SIG-M5 (cell line): Measurements from ENCODE around the gene MRAP2.

Source experiments
- DNase-seq: peaks from one replicate; lab custom pipeline; 2025; lab: John Stamatoyannopoulos, UW

The MRAP2 gene, protein sequence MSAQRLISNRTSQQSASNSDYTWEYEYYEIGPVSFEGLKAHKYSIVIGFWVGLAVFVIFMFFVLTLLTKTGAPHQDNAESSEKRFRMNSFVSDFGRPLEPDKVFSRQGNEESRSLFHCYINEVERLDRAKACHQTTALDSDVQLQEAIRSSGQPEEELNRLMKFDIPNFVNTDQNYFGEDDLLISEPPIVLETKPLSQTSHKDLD

DNA sequence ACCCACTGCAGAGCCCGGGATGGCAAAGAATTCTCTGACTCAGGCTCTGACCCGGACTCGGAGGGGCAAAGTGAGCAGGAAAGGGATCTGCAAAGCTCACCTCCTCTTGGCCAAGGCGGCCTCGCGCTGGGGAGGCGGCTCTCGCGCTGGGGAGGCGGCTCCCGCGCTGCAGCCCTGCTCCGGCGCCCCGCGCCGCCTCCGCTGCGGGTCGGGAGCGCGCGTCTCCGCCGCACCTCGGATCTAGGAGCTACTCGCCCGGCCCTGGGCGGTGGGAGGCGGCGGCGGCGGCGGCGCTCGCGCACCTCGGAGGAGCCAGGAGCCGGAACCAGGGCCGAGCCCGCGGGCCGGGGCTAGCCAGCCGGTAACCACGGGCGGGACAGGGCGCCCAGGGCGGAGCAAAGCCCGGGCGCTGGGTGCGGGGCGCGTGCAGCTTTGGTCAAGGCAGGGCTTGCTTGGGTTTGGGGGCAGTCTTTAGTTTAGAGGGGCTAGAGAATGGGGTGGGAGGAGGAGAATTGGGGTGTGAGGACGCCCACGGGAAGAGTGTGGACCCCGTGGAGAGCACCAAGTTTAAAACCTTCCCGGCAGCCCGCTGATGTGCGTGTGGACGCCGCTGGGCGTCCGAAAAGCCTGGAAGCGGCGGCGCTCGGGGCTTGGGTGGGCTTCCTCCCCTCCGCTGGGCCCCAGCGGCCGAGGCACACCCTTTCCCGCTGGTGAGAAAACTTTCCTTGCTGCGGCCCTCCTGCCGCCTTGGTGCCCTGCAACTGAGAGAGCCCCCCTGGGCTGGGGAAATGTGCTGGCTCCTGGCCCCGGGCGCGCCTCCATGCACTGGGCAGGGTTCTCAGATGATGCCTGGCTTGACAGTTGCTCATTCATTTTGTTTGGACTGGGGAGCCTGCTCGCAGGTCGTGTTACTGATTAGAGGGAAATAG lies at the start of gene MRAP2:
Gene MRAP2, plus strand, starts transcription at position 250 of the 929 bp plus-strand sequence. CDS start 21,547 bp downstream, outside the sequence.
- no peak for DNase-seq

DNA sequence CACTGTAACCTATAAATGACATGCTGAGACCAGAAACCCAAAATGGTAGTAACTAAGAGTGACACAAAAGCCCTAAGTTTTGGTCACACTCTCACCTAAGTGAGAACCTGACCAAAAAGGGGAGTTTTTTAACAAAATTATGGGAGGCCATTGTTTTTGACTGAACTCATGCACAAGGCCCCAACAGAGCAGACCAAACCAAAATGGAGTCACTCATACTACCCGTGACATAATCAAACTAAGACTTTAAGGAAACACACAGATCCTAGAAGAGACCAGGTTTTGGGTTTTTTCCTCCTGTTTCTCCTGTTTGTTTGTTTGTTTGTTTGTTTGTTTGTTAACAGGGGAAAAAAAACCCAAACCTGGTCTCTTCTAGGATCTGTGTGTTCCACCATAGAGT lies 49.2 kb upstream of the MRAP2 start:
- no peak for DNase-seq

DNA sequence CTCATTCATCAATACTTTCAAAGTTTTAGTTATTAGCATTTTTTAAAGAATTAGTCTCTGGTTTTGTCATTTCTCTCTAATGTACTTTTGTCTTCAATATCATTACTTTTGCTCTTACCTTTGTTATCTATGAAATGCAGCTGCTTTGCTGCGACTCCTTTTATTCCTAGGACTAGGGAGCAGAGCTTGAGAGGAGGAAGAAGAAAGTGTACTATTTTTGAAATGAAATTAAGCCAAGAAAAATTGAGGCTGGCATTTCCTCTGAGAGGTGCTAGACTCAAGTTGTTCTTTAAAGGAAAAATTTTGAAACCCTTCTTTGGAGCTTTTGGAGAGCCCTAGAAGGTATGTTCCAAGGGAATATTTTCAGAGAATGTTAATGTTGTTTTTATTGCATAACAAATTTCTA lies 48.3 kb upstream of the MRAP2 start:
- no peak for DNase-seq

DNA sequence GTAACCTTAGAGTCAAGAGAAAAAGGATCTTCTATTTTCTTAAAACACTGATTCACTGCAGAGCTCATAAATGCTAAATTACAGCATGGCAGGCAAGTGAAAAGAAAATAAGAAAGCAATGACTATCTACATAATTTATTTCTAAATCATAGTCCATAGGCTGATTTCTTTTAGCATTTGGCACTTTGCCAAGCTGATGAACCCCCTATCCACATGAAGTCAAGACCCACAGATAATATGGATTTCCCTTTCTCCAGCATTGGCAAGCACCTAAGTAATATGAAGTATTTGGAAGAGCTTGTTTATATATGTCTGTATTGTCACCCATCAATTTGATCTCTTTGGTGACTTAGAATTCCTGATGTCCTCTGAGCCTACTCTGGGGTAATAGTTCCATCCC lies 47.9 kb upstream of the MRAP2 start:
- DNase-seq, result no peak

DNA sequence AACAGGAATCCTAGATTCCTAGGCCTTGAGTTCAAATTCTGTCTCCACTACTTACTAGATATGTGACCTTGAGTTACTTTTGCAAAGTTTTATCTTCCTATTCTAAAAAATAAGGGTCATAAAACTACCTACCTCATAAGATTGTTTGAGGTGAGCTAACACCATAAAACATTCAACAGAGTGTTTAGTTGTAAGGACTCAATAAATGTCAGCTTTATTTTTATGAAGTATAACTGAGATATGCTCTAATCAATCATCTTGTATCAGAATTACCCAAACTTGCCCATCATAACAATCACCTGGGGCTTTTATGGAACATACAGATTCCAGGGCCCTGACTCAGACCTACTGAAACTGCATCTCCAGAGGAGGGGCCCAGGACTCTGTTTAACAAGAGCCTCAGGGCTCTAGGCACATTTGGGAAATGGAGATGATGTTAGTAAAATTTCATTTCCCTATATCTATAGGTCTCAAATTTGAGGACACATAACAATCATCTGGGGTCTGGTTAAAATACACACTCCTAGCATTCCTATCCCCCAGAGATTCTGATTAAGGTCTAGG lies 35.5 kb upstream of the MRAP2 start:
- no peak for DNase-seq

DNA sequence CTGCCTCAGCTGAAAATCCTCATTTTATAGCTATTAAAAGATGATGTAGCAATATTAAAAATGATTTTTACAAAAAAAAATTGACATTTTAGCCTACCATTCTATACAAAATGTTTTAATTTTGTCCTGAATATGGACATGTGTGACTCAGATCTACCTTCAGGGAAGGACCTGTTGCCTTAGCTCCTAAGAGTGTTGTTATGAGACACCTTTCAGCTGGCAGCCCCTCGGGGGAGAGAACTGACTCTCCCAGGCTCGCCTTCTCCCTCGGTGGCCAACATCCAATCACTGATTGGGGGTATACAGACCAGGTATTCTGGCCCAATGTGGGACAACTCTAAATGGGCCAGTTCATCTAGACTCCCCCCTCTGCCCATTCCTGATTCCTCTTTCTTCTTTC lies 32.5 kb upstream of the MRAP2 start:
- no peak for DNase-seq

DNA sequence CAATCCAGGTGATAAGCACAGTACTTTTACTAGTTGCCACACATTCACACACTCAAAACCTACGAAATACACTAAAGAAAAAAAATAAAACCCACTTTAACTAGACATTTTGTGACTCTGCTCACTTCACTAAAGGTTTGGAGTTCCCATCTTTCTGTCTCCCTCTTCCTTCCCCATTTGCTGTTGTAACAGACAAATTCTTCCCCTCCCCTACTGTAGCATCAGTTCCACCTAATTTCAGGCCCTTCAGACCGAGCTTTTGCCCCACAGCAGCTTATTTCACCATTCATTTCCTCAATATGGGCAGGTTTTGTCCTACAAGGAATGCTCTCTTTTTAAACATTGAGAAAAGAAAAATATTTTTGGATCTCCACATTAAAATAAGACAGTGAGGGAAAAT lies 31.3 kb upstream of the MRAP2 start:
- no peak for DNase-seq

DNA sequence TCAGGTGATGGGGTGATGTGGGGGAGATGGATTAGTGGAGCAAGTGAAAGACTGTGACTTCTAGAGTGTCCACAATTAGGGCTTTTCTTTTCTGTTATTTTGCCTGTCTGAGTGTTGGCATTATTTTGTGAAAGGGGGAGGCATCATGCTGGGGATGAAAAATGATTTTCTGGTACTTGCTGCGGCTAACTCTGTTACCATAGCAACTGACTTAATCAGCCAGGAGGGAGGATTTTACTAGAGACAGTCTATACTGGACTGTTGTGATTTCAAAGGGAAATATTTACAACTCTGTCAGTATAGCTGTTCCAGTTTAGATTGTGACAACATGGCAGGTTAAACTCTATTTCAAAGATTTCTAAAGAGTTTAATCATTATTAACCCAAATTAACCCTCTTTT lies 30.4 kb upstream of the MRAP2 start:
- DNase-seq, result no peak

DNA sequence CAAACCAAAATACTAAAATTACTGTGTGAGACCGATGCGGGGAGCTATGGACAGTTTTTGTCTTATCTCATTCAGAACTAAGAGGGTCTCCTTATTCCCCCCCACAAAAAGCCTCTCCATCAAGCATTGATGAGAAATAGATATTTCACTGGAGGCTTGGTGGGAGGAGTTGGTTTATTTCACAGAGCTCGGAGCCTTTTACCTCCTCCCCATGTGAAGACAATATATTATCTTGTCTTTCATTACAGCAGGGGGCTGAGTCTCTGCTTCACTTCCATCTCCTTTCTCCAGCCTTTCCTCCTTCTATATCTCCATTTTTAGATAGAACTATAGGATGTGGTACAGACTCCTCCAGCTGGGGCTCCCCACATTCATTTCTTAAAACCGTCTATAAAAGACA lies 29.9 kb upstream of the MRAP2 start:
- no peak for DNase-seq

DNA sequence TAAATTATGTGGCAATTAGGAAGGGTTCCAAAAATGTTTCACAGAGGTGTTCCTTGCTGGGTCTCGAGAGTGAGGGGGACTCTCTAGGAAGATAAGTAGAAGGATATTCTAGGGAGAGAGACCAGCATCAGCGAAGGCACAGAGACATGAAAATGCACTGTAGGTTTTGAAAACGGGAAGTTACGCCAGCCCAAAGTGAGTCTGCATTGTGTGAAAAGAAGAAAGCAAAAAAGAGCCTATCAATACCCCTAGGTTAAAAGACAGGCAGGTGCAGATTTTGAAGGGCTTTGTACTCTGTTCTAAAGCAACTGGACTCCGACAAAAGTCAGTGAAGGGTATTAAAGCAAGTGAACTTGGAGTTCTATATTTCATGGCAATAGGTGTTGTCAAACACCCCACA lies 25.7 kb upstream of the MRAP2 start:
- DNase-seq, result no peak

DNA sequence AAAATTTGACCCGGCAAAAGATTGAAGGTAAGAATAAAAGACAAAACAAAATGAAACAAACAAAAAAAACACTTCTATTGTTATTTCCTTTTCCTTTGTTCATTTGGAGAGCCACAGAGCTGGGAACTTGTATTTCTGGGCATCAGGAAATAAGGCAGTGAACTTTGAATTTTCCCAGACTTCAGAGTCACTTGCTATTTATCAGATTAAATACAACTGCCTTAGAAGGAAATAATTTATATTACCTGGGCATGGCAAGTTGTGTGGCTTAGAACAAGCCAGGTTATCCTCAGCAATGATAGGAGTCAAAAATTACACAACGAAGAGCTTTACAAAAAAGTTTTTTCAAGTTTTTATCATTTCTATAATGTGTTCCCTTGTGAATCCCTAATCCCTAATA lies 20.2 kb upstream of the MRAP2 start:
- no peak for DNase-seq

DNA sequence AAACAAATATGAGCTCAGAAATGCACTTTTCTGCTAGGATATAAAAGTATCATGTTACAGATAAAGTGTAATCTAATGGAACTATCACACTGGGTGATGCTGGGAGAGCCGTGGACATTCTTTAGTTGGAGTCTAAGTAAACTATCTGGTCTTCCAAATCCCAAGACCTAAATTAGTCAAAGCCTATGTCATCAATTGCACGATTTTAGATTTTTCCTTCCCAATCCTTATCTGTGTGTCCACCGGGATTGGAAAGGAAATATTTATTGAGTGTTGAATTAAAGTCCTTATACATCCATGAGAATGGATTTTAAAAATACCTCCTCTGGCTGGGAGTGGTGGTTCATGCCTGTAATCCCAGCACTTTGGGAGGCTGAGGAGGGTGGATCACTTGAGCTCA lies 19.6 kb upstream of the MRAP2 start:
- DNase-seq, result no peak

DNA sequence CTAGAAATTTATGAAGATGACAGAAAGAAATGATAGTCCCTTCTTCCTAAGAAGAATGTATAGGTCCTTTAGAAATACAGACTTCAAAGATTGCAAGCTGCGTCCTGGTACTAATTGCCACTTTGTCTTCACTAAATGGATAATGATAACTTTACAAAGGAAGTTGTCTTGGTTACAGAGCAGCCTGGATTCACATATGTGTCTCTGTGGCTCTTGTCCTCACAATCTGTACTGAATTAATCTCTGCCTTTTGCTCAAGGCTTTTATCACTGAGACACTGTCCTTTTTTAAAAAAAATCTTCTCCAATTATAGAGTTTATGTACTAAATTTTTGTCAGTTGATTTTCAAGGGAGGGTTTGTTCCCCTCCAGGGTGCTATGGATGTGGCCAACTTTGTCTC lies 17.5 kb upstream of the MRAP2 start:
- no peak for DNase-seq

DNA sequence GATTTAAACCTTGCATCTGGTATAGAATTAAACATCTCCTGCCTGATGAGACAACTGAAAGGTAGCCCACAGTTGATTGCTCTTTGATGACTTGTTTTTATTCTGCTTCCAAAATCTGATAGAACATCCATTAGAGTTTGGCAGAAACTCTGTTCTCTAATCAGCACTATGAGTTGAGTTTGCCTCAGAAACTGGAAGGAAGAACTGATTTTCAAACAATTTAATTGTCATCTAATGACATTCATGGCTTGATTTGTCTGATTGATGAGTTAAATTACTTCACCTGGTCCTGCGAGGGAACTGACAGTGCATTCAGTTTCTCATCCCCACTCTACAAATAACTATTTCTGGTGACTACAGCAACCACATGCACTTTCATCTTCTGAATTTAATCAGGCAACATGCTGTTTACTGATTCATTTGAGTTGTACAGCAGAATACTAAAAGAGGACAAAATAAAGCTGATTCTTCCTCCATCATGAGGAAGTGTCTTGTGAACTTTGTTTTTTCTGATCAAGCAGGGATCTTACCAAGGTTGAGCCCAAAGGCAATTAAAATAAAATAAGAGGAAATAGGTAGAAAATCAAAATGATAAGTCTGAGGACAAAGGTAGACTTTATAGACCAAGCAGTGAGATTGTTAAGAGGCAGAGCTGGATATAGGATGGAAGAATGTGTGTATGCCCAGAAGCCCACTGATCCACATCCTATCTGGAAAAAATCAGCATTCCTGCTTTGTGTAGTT lies 15.7 kb upstream of the MRAP2 start:
- no peak for DNase-seq

DNA sequence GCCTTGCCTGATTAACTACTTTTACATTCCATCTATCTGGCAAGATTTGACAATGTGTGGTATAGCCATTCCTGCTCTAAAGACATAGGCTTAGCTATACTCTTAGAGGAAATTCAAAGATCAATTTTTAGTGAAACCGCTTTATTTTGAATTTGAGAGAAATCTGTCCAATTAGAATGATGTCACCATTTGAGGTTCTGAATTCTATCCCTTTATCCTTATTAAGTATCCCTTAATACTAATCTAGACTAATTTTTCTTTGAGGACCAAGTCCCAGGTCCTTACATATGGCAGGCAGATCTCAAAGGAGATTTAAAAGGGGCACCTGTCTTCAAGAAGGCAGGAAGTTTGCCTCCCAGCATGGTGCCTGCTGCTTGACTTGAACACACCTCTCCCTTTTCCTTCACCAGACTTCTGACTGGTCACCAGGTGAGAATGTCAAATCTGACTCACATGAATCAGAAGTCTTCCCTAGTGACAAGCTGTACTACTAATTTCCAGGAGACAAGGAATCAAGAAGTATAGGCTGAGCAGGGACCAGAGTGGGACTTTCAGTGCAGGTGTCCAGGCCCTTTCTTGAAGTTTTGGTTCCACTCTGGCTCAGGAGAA lies 15.0 kb upstream of the MRAP2 start:
- DNase-seq, result no peak

DNA sequence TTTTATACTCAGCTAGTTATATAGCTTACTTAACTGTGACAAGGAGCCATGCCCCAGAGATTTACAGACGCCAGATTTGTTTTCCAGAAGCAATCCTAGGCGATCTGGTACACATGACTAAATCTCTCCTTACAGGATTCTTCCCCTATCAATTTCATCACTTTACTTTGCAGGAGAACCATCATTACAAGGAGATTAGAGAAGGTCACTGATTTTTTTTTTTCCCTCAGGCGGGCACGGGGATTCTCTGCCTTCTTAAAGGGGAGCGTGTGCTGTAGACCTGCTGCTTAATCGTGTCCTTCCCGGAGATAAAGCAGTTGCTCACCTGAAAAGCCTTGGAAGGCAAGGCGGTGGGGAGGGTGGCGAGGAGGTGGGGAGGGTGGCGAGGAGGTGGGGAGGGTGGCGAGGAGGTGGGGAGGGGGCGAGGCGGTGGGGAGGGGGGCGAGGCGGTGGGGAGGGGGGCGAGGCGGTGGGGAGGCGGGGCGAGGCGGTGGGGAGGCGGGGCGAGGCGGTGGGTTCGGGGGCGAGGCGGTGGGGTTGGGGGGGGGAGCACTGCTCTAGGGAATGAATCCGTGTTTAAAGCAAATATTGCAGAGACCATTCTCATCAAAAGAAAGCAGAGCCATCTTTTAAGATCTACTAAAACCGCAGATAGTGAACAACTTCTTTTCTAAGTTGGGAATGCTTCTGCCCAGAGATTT lies 14.3 kb upstream of the MRAP2 start:
- no peak for DNase-seq

DNA sequence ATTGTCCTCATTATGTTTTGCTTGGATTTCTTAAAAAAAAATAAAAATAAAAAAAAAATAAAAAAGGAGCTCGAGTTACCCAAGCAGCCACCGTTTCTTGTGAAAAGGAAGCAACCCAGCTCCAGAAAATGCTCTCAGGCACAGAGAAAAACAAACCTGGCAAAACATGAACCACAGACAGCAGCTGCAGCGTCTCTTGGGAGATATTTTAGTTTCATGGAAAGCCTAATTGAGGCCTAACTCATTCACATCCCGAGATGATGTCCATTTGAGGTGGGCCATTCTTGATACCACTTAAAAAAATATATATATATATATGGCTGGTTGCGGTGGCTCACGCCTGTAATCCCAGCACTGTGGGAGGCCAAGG lies 13.7 kb upstream of the MRAP2 start:
- no peak for DNase-seq

DNA sequence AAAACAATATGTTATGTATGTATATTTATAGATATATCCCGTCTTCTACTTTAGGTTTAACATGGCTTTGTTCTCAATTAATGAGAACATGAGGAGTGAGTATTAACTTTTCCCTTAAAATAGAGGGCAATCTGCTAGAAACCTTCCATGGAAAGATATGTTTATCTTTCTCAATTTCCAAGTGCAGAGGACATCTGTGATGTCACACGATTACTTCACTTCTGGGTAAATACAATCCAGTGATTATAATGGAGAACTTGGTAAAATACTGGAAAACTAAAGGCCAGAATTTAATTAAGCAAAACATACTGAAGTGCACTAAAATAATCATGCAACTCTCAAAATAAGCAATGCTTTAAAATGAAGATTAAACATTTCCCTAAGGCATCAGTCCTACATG lies 11.9 kb upstream of the MRAP2 start:
- no peak for DNase-seq

DNA sequence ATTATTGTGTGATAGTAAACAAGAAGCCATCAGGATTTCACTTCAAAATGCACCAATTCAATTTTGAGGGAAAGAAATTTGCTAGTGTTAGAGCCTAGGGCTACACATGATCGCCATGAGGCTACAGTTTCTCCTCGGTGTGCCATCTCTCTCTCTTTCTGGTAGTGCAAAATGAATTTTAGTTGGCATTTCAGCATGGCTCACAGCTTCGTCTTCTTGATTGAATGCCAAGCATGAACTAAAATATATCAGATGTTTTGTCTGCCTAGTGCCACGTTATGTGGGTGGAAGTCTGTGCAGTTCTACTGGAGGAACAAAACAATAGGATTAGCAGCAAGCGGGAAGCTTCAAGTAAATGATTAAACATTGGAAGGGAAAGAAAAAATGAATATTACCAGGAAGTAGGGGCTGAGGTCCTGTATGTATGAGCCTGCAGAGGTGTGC lies 6.8 kb upstream of the MRAP2 start:
- no peak for DNase-seq

DNA sequence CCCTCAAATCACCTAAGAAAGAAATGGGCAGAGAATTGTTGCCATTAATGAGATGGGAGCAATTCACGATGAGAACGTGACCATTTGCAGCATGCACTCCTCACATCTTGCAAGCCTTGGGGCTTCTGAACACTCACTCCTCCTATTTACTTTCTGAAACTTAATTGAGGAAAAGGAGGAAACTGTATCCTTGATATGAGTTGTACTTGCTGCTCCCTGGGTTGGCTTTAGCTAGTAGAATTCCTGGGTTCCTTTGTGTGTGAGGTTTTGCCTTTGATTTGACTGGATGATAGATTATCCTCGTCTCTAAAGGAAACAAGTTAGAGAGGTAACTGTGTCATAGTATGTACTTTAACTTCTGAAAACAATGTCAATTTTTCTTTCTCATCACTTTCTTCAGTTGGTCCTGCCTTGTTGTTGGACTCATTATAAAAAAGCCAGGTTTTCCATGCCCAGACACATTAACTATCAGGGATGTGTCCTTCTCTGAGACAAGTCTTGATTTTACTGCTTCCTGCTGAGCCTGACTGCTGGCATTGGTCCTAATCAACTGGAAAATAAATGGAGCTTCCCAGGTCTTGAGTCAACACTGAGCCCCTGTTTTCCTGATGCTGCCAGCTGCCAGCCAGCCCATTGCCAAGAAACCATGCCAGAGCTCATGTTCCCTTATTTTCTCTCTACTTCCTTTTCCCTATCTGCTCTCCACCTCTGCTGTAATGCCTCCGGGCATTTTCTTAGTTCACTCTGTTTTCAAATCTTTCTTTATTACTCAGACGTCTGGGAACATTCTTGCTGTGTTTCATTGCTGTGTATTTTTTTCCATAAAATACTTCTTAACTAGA lies 6.0 kb upstream of the MRAP2 start:
- no peak for DNase-seq

DNA sequence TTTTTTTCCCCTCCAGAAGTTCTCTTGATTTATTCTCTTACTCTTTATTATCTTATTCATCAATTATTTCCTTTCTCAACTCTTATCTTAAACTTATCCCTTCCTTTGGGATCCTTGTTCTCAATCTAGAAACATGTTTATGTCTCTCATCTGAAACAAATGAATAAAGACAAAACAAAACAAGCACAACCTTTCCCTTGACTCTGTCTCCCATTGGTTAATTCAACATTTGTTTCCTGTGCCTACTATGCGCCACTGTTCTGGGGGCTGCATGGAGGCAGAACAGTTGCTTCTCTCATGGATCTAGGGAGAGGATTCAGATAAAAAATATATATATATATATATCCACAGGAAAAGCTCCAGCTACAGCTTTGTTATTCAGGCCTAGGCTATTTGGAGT lies 5.2 kb upstream of the MRAP2 start:
- DNase-seq, result no peak
